Loucy (cell line): Measurements from ENCODE around the gene SMG7.

Experiments used
- H2AFZ ChIP-seq: fragments of 200-600 bp; sonication (generic); 2 replicates; pipeline ENCODE4 v1.6.0; 2016; ENCODE audit warnings: antibody characterized with exemption, mild to moderate bottlenecking, low read length, moderate library complexity
- H3F3A ChIP-seq: fragments of 200-600 bp; 2 replicates; pipeline ENCODE4 v1.6.0; 2016; ENCODE audit warnings: antibody characterized with exemption, low read depth, mild to moderate bottlenecking
- H3K27me3 ChIP-seq: fragments of 200-600 bp; sonication (generic); 2 replicates; pipeline ENCODE4 v1.6.1; 2014; ENCODE audit warnings: low read length, mild to moderate bottlenecking; ENCODE audit not compliant: insufficient read depth, poor library complexity, severe bottlenecking
- H3K36me3 ChIP-seq: fragments of 200-600 bp; sonication (generic); 2 replicates; pipeline ENCODE4 v1.6.1; 2016; ENCODE audit warnings: low read length; ENCODE audit not compliant: insufficient read depth
- H3K4me1 ChIP-seq: fragments of 200-600 bp; sonication (generic); 2 replicates; pipeline ENCODE4 v1.5.1; 2014; ENCODE audit warnings: low read length, mild to moderate bottlenecking; ENCODE audit not compliant: insufficient read depth, poor library complexity, severe bottlenecking
- H3K4me2 ChIP-seq: fragments of 200-600 bp; sonication (generic); 2 replicates; pipeline ENCODE4 v1.6.0; 2014; ENCODE audit warnings: antibody characterized with exemption, low read length, low read depth, mild to moderate bottlenecking; ENCODE audit not compliant: poor library complexity, severe bottlenecking
- H3K4me3 ChIP-seq: fragments of 200-600 bp; sonication (generic); 2 replicates; pipeline ENCODE4 v1.5.1; 2014; ENCODE audit warnings: low read length, mild to moderate bottlenecking, mixed read lengths; ENCODE audit not compliant: poor library complexity, severe bottlenecking
- H3K79me2 ChIP-seq: fragments of 200-600 bp; sonication (generic); 2 replicates; pipeline ENCODE4 v1.6.1; 2014; ENCODE audit warnings: low read length; ENCODE audit not compliant: insufficient read depth
- H3K9ac ChIP-seq: fragments of 200-600 bp; sonication (generic); 2 replicates; pipeline ENCODE4 v1.6.0; 2014; ENCODE audit warnings: mild to moderate bottlenecking, low read depth, low read length, moderate library complexity; ENCODE audit not compliant: poor library complexity, severe bottlenecking
- H3K9me2 ChIP-seq: fragments of 200-600 bp; sonication (generic); replicated peaks from 2 replicates; pipeline ENCODE4 v1.6.1; 2016; ENCODE audit warnings: low read depth, low read length, mixed read lengths
- H3K9me3 ChIP-seq: fragments of 200-600 bp; sonication (generic); 2 replicates; pipeline ENCODE4 v1.6.1; 2014; ENCODE audit warnings: mild to moderate bottlenecking, antibody characterized with exemption, low read length, low read depth; ENCODE audit not compliant: insufficient read depth
- H4K20me1 ChIP-seq: fragments of 200-600 bp; sonication (generic); 2 replicates; pipeline ENCODE4 v1.6.0; 2014; ENCODE audit warnings: antibody characterized with exemption, low read length, mild to moderate bottlenecking; ENCODE audit not compliant: insufficient read depth, poor library complexity, severe bottlenecking
- EZH2phosphoT487 ChIP-seq: fragments of 200-600 bp; IDR thresholded peaks from 2 replicates; pipeline ENCODE4 v1.6.1; 2018; ENCODE audit warnings: antibody characterized with exemption, mild to moderate bottlenecking, moderate library complexity, borderline replicate concordance
- TF ChIP-seq, protein P1 (sequence below): fragments of 200-600 bp; sonication (generic); conservative IDR thresholded peaks from 2 replicates; pipeline ENCODE4 v1.5.1; 2014; ENCODE audit warnings: mild to moderate bottlenecking, antibody characterized with exemption, low read length

The SMG7 gene

DNA sequence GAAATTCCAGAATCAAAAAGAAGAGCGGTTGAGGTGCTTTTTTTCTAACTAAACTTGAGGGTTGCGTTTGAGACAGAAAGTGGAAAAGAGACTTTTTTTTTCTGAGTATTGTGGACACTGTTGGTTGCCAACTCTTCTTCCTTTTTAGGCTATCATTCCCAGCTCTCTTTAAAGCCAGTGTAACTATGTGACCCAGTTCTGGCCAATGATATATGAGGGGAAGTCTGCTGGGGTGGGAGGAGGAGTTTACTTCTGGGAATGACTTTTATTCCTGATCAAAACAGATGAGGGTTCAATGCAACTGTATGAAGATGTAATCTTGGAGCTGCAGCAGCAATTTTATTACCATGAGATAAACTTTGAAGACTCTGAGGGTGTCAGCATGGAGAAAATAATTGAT is 36.8 kb upstream of the SMG7 start:
- Histone ChIP-seq H3K9me3 (no peaks in the 10 kb centered on the region), H3K9ac (no peak overlapping the region), H3K27me3 (no peaks in the 10 kb centered on the region), H4K20me1 (no peaks in the 10 kb centered on the region), H3K9me2 (no peaks in the 10 kb centered on the region), H2AFZ (no peak overlapping the region), H3K36me3 (no peaks in the 10 kb centered on the region), H3K4me2 (no peak overlapping the region), H3K79me2 (no peaks in the 10 kb centered on the region), H3K4me3 (no peak overlapping the region), H3K4me1 (no peaks in the 10 kb centered on the region), H3F3A (no peaks in the 10 kb centered on the region)
- TF ChIP-seq, protein P1, sequence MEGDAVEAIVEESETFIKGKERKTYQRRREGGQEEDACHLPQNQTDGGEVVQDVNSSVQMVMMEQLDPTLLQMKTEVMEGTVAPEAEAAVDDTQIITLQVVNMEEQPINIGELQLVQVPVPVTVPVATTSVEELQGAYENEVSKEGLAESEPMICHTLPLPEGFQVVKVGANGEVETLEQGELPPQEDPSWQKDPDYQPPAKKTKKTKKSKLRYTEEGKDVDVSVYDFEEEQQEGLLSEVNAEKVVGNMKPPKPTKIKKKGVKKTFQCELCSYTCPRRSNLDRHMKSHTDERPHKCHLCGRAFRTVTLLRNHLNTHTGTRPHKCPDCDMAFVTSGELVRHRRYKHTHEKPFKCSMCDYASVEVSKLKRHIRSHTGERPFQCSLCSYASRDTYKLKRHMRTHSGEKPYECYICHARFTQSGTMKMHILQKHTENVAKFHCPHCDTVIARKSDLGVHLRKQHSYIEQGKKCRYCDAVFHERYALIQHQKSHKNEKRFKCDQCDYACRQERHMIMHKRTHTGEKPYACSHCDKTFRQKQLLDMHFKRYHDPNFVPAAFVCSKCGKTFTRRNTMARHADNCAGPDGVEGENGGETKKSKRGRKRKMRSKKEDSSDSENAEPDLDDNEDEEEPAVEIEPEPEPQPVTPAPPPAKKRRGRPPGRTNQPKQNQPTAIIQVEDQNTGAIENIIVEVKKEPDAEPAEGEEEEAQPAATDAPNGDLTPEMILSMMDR: no peak
- TF ChIP-seq EZH2phosphoT487: no peak

GRCh38 chr1:183438060-183438459 is 34.2 kb upstream of the SMG7 start:
- Histone ChIP-seq H3K36me3 (no peaks in the 10 kb centered on the region), H3K79me2 (no peaks in the 10 kb centered on the region), H3K4me1 (no peaks in the 10 kb centered on the region), H2AFZ (no peak overlapping the region), H3F3A (no peaks in the 10 kb centered on the region), H3K4me3 (no peak overlapping the region), H3K9me2 (no peaks in the 10 kb centered on the region), H3K9ac (no peak overlapping the region), H3K4me2 (no peak overlapping the region), H3K27me3 (no peaks in the 10 kb centered on the region), H3K9me3 (no peaks in the 10 kb centered on the region), H4K20me1 (no peaks in the 10 kb centered on the region)
- TF ChIP-seq EZH2phosphoT487: no peak
- TF ChIP-seq, protein P1: no peak

GRCh38 chr1:183443011-183443410 is 29.3 kb upstream of the SMG7 start:
- no peaks in the 10 kb centered on the region for H3K9me2 ChIP-seq
- H3F3A ChIP-seq: no peaks in the 10 kb centered on the region
- H3K36me3 ChIP-seq: no peaks in the 10 kb centered on the region
- no peaks in the 10 kb centered on the region for H4K20me1 ChIP-seq
- H3K27me3 ChIP-seq: no peaks in the 10 kb centered on the region
- H3K9me3 ChIP-seq: no peaks in the 10 kb centered on the region
- H3K79me2 ChIP-seq: no peaks in the 10 kb centered on the region
- TF ChIP-seq, protein P1: no peak
- no peak for TF ChIP-seq EZH2phosphoT487
- no peak overlapping the region for H3K4me2 ChIP-seq
- H3K4me1 ChIP-seq: no peaks in the 10 kb centered on the region
- H3K4me3 ChIP-seq: no peak overlapping the region
- no peak overlapping the region for H3K9ac ChIP-seq
- no peak overlapping the region for H2AFZ ChIP-seq
